RPMI7951 (cell line): ENCODE data around the gene MTHFD1L. TPM values are rescaled to one million over a fixed set of nuclear protein-coding genes. Genes with fewer than 3 reads are reported as not detected.

Experiments
- DNase-seq: peaks from one replicate; pipeline ENCODE4 v3.0.0-alpha.2; 2012; ENCODE audit warnings: low read depth
- total RNA-seq: library from RNA; depleted of rRNA; stranded (reverse); fragments of >200 nt; shearing (Covaris generic); gene quantifications from 2 replicates; pipeline ENCODE4 v1.2.3, GENCODE V29; 2014

MTHFD1L gene
- total RNA-seq, 1 experiment from 2014 or later: 21.5 TPM

GRCh38 chr6:151015101-151015700 lies 149.7 kb downstream of the MTHFD1L start:
- no peak for DNase-seq

DNA sequence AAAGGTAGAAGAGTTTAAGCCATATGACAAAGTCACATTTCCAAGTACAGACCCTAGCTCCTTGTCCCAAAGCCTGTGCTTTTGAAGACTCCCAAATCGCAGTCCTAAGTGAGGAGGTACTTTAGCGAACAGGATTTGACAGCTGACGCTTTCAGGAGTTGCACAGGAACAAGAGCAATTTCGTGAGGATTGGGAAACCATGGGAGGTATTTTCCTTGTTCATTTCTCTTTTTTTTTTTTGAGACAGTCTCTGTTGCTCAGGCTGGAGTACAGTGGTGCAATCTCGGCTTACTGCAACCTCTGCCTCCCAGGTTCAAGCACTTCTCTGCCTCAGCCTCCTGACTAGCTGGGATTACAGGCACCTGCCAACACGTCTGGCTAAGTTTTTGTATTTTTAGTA lies 150.6 kb downstream of the MTHFD1L start:
- DNase-seq: no peak

- peak; percentile 52 for DNase-seq
Measured at GRCh38 chr6:151018046-151018445, 152.5 kb downstream of the MTHFD1L start.

DNA sequence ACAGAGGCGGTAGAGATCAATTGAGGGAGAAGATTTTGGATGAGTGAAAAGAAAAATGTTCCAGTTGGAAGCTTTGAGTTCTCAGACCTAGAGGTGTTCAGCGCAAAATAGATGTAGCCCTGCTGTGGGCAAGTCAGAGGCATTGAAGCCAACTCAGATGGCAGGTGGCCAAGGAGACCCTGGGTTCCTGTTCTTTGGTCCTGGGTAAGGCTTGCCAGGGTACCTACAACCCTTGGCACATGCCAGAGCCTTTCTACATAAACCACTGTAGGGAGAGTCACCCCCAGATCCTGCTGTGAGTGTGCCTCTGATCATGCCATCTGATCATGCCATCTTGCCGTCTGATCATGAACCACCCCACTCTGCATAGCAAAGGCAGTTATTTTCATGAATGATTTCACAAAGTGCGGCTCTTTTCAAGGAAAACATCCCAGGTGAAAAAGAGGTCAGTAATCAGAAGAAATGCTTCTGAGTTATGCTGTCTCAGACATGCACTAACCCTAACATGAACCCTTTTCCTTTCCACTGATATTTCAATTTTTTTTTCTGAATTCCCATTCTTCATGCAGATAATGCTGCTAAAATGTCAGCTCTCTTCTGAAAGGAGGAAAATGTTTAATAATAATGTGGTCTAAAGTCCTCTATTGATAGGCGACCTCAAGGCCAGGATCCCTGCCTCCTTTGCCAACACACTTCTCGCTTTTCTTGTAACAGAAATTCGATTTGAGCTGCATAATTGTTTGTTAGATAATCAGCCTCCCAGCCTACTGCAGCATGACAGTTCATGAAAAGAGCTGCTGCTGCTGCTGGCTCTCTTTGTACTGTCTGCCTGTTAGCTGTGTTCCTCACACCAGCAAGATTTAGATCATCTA lies 153.6 kb downstream of the MTHFD1L start:
- no peak for DNase-seq

- DNase-seq: peak; percentile 67
Measured at GRCh38 chr6:151021896-151022295, 156.4 kb downstream of the MTHFD1L start.

DNA sequence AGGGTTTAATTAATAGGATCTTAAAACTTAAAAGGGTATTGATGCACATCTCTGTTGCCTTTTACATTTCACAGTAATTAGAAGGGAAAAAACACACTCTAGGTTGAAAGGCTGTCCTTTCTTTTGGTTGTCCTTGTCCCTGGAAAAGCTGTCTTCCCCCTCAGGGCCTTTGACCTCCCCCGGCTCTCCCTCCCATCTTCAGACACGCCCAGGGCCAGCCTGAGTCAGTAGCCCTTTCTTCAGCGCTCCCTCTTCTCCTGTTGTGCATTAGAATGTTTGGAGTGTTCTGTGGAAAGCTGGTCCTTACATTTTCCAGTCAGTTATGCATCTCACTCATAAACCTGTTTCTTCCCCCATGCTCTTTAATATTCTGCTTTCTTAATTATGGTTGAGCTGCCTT lies 157.0 kb downstream of the MTHFD1L start:
- peak; percentile 60 for DNase-seq

GRCh38 chr6:151023342-151023741 lies 157.8 kb downstream of the MTHFD1L start:
- DNase-seq: no peak

DNA sequence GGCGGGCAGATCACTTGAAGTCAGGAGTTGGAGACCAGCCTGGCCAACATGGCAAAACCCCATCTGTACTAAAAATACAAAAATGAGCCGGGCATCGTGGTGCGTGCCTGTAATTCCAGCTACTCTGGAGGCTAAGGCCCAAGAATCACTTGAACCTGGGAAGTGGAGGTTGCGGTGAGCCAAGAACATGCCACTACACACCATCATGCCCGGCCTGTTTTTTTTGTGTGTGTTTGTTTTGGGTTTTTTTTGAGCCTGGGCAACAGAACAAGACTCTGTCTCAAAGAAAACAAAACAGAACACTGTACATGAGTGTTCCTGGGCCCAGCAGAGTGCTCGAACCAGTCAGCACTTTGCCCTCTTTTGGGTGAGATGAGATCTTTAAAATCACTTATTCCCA lies 159.1 kb downstream of the MTHFD1L start:
- no peak for DNase-seq

DNA sequence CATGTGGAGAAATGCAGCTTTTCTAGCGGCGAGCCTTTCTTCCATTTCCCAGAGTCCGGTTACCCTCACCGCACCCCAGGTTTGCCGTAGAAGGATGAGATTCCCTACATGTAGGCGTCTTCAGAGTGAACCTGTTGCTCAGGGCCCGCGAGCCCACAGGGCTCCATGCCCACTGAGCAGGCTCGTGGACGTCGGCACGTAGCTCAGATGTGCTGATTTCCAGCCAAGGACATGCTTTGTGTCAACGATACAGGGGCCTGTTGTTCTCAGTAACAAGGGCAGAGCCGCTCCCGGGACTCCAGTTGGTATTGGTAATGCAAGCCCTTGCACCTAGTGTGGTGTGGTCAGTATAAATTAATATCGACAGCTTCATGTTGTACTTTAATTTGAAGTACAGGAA lies 159.6 kb downstream of the MTHFD1L start:
- DNase-seq: no peak

GRCh38 chr6:151026041-151026663 lies 160.7 kb downstream of the MTHFD1L start:
- no peak for DNase-seq

DNA sequence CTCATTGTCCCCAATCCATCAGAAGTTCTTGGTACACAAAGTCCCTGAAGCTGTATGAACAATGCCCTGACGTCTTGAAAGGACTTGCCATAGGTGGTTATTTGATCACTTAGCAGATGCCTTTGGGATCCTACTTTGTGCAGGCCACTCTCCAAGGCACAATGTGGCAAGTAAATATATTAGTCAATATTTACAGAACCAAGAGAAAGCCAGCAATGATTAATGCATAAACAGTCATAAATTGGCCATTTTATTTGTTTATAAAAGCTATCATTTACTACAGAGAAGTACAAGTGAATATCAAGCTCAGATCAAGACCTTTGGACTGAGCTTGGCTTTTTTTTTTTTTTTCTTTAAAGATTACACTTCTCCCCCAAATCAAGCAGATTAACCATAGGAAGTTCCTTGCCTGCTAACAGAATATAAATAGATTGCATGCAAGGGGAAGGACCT lies 161.8 kb downstream of the MTHFD1L start:
- no peak for DNase-seq

GRCh38 chr6:151027936-151028838 lies 162.7 kb downstream of the MTHFD1L start:
- no peak for DNase-seq

GRCh38 chr6:151029970-151030369 lies 164.5 kb downstream of the MTHFD1L start:
- DNase-seq: no peak

DNA sequence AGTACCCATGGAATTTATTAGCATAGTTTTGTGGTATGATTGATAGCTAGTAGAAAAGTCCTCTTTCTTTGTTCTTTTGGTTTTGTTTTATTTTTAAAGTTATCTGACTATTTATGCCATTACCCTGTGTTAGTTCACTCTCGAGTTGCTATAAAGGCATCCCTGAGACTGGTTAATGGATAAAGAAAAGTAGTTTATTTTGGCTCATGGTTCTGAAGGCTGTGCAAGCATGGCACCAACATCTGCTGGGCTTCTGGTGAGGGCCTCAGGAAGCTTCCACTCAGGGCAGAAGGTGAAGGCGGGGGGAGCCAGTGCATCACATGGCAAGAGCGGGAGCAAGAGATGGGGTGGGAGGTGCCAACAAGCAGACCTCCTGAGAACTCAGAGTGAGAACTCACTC lies 166.5 kb downstream of the MTHFD1L start:
- no peak for DNase-seq

DNA sequence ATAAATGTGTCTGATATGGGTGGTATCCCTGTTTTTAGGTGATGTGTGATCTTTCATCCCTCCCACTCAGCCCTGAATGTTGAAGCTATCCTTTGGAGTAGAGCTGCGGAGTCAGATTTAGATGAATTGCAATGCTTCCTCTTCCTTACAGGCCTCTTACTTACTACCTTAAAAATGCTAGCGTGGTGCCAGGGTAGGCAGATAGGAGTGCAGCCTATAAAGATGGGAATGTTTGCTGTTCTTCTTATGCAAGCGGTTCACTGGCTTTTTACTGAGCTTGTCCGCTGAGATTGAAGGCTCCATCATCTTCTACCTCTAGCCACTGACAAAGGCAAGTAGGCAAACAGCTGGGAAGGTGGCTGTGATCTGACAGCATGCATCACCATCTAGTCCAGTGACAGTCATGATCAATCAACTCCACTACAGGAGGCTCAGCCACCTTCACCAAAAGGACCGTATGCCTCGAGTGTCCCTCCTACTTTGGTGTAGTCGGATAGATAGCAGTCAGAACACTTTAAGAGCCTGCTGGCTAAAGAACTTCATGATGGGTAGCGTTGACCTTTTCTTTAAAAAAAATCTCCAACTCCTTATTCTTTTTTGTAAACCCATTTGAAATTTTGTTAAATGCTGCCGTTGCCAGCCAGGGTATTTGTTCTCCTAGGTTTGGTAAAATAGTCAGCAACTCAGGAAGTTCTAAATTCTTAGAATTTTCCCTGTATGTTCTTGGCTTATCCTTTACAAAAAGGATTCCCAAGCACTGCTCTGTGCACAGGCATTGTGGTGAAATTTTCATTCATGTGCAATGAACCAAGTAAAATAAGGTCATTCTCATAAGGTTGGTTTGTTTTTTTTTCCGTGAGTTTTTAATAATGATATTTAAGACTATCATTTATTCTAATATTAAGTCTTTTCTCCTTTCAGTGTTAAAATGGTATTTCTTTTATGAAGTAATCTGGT lies 169.6 kb downstream of the MTHFD1L start:
- no peak for DNase-seq

DNA sequence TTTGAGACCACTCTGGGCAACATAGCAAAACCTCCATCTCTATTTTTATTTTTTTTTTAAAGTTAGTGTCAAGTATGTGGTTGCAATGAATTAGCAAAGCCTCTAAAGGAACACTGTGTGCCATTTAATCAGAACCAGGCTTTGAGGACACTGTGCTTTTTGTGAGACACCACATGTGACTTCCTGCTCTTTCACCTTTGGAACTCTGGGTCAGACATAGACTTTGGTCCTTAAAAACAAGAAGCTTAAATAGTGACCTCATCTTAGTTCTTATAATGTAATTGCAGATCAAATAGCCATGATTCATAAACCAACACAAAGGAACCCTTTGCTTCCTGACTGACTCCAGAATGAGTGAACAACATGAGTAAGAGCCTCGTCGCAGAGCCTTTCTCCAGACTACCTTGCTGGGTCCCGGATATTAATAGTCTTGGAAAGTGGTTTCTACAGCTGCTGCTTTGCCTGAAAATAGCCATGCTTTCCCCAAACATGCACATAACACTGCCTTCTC lies 170.8 kb downstream of the MTHFD1L start:
- DNase-seq: peak; percentile 96

GRCh38 chr6:151036869-151037680 lies 171.6 kb downstream of the MTHFD1L start:
- DNase-seq: peak; percentile 39

DNA sequence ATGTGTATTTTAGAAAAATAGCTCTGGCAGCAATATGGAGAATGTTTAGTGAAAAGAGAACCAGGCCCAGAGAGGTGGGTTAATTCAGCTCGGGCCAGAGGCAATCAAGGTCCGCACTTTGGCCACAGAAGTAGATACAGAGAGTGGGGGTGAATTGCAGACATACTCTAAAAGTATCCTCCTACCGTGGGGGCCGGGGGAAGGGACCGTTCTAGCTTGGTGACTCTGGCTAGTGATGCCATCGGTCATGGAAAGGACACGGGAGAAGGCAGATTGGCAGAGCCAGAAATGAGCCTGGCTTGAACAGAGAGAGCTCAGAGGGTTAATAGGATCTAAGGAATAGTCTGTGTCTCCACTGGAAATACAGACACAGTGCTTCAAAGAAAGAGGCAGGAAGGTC lies 173.1 kb downstream of the MTHFD1L start:
- no peak for DNase-seq

DNA sequence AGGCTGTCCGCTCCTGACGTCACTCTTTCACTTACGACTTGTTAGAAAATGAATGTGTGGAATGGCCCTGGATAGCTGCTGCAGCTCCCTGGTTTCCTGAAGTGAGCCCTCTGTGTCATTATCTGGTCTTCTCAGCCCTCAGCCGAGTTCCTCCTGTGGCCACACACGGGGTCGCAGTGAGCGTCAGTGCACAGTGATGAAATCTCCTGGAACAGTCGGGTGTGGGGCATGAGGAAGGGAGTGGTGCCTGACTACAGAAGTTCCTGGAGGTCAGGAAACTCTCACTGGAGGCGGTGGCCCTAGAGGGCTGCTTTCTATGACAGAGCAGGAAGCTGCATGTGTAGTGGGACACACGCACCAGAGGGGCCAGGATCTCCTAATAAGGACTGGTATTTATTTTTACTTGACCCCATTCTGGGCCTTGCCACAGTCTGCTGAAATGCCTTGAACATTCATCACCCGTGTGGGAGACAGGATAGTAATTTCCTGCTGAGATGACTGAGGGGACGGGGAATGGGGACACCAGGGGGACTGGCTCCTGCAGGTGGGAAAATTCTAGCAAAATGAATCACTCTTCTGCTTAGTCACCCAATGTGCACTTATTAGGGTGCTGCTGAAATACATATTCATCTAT lies 175.5 kb downstream of the MTHFD1L start:
- peak; percentile 98 for DNase-seq
